HG03521 (cell line): Measurements from ENCODE around the gene PRELID1.

Experiments
- ATAC-seq: cut with Tn5 transposase; IDR thresholded peaks from one replicate; pipeline ENCODE4 v1.9.1; 2021; ENCODE audit warnings: mild to moderate bottlenecking, moderate library complexity; ENCODE audit not compliant: unreplicated experiment

The PRELID1 gene

DNA sequence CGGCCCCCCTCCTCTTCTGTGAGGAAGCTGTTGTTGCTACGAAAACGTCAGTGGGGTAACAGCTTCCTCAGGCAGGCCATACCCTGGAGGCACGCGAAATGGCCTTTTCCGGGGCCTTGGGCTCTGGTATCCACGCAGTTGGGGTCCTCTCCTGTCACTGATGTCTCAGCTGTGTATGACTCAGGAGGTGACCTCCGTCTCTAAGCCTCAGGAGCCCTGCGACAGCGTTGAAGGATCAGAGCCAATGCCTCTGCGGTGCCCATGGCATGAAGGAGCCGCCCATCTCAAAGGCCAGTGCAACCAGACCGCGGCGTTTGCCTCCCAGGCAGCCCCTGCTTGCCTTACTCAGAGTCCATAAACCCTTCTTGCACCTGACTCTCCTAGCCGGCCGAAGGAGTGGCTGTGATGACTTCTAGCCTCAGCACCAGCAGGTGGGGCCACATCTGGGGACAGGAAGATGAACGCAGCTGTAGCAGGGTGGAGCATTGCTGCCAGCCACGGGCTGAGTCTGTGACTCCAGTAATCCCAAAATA, 9.1 kb downstream of the PRELID1 start:
- ATAC-seq: peak; percentile 13

DNA sequence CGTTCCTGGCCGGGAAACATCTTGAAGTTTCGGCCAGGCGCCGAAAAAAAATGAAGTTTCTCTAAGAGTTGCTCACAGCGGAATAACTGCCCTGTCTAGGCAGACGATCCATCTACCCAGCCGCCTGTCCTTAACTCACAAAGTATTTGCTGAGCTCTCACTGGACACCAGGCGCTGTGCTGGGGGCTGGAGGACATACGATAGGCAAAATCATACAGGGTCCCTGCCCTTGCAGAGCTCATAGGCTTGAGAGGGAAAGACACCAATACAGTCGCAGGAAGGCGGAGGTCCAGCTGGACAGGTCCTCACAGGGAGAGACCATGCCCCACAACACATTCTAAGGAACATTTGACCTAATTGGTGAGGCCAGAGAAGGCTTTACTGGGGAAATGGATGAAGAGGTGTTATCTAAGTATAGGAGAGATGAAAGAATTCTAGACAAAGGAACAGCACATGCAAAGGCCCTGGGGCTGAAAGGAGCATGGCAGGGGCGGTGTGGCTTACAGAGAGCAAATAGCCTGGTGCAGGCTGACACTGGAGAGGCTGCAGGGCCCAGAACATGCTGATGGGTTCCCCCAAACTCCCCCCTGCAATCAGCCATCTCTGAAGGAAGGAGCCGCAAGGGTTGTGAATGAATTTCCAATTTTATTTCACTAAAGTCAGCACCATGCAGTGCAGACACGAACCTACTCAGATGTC, 10.1 kb downstream of the PRELID1 start:
- no peak for ATAC-seq

DNA sequence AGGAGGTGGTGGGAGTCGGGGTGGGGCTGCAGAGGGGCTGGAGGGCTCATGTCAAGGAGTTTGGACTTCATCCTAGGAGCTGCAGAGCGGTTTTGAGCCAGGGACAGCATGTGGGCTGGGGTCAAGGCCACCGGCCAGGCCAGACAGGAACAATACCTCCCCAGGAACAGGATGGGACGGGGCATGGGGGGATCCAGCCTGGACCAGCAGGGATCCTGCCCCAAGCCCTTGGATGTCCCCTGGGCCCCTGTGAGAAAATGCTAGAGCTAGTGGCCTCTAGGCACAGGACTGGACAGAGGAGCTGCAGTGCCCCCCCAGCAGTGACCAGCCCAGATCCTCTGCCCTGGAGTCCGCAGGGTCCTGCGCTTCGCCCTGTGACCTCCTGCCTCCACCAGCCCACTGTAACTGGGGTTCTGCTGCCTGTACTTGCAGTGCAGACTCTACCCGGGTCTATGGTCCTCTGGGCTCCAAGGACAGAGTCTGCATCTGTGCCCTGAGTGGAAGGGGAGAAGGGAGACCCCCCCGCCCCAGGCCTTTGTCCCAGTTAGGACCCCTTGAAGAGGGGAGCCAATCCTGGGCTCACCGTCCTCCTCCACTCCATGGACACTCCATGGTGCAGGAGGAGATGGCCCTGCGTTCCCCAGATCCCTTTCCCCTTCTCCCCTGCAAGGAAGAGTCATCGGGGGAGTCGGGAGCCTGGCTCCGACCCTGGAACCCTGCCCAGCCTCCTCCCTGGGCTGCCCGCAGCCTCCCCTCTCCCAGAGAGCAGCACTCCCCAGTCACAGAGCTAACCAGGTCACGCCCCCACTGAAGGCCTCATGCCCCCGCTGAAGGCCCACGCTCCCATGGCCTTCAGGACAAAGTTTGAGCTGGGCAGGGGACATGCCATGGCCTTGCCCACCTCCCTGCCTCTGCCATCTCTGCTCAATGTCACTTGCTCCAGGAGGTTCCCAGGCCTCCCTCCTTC, 11.1 kb downstream of the PRELID1 start:
- ATAC-seq: no peak

DNA sequence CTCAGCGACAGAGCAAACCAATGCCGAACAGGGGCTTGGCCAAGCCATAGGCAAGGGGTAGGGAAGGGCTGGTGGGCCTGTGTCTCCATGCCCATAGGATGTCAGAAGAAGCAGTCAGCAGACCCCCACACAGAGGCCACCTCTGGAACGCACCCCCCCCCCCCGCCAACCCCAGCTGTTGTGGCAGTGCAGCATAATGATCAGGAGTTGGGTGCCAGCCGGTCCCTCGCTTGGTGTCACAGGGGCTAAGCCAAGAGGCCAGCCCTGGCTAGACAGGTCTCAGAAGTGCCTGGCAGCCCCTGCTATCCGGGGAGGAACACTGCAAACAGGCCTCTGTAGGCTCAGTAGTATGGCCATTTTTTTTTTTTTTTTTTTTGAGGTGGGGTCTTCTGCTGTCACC, 11.8 kb downstream of the PRELID1 start:
- no peak for ATAC-seq

DNA sequence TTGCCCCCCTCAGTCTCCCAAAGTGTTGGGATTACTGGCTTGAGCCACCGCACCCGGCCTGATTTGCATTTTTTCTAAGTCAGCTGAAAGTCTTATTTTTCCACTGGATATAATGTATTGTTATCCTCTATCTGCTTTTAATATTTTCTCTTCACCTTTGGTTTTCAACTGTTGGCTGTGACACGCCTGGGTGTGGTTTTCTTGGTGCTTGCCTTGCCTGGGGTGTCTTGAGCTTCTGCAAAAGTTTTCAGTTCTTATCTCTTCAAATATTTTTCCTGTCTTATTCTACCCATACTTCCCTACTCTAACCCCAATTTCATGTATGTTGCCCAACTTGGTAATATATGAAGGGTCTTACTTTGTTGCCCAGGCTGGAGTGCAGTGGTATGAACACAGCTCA, 12.4 kb downstream of the PRELID1 start:
- no peak for ATAC-seq

DNA sequence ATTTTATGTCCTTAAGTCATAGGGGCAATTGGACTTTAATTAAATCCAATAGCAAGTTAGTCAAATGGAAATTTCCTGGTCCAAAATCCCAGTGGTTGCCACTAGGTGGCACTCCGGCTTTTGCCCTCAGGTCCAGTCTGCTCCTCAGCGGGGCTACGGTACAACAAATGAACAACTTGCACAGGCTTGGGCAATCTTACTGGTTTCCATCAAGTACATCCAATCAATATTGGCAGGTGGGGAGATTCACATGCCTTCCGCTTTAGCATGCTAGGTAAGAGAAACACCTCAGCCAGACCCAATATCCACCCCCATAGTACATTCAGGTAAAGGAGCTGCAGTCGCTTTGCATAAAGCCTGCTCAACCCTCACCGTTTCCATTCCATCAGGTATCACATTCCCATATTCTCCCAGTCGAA, 14.4 kb downstream of the PRELID1 start:
- ATAC-seq: no peak

DNA sequence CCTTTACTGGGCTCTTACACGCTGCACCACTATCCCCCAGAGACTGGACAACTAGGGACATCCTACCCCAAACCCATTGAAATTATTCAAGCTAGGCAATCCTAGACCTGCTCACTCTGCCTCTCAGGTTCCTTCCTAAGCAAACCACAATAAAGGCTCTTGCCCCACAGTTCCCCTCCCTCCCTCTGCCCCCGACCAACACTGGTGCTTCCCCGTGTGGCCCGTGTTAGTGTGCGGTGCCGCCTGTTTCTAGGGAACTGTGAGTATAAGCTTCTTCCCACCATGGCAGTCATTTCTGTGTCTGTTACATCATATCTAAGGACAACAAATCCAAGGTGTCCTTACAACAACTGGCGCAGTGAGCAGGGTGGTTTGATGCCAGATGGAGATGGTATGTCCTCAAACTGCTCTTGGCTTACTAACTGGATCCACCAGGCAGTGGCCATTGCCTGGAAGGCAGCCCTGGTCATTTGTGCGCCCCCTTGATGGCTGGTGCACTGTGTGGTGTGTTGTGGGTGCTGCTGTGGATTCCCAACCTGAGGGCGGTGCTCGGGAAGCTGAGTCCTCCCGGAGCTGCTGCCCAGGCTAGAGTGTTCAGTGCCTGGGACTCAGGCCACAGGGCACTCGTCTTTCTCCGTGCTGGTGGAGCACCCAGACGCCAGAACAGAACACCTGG, 16.5 kb downstream of the PRELID1 start:
- no peak for ATAC-seq

DNA sequence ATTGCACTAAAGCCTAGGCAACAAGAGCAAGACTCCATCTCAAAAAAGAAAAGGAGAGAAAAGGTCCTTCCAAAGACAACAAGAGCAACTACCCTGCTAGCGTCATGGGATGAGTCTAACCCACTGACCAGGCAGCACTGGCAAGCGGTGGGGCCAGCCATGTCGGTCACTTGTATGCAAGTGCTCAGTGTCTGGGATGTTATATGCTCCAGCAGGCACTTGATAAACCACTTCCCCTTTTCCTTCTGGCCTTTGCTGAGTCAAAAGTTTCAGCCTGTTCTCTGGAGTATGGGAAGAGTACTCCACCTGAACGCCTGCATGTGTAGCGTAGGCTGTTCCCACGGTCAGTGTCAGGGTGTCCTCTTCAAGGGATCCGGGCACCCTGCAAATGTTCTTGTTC, 17.3 kb downstream of the PRELID1 start:
- no peak for ATAC-seq

DNA sequence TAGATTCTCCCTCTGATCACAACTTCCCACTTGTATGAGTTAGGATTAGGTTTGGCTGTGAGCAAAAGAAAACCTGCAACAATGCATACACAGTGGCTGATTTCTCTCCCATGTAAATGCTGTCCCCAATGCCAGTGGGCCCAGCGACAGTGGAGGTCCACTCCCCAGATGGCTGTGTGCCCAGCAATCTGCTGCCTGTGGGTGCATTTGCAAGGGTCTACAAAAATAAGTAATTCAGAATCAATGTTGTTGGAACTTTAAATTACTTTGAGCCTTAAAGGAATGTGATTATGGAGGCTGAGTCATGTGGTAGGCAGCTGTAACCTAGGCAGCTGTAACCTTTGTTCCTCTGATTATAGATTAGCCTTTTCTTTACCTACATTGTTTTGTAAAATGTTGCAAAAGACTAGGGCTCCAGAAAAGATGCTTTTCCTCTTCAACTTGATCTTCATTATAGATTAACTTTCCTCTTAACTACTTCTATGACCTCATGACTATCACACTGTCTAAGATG, 22.3 kb downstream of the PRELID1 start:
- ATAC-seq: no peak

DNA sequence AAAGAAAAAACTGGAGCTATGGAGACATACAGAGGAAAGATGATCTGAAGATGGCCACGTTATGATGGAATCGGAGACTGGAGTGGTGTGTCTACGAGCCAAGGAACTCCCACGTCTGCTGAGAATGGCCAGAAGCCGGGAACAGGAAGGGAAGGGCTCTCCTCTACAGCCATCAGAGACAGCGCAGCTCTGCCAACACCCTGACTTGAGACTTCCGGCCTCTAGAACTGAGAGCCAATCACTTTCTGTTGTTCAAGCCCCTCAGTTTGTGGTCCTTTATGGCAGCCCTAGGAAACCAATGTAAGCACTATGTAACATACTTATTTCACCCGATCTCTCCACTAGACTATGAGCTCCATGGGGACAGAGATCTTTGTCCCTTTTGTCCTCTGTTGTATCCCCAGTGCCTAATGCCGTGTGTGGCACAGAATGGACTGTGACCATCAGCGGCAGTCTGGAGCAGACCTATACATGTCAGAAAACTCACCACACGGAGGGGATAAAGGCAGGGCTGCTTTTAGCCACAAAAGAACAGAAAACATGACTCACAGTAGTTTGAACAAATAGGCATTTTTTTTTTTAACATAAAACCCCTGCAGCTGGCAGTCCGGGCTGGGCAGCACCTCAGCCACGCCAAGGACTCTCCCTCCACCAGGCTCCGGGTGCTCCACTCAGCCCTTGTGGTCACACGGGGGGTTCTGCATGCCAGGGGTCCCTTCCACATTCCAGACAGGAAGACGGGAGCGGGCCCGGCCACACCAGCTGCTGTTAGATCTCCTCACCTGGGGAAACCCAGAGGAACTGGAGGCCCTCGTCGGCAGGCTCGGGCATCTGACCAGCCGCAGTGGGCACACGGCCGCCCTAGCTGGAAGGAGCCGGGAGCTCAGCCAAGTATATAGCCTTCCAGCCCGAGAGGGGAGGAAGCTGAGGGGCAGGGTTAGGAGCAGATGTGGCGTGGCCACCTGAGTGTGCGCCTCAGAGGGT, 24.2 kb downstream of the PRELID1 start:
- ATAC-seq: no peak

DNA sequence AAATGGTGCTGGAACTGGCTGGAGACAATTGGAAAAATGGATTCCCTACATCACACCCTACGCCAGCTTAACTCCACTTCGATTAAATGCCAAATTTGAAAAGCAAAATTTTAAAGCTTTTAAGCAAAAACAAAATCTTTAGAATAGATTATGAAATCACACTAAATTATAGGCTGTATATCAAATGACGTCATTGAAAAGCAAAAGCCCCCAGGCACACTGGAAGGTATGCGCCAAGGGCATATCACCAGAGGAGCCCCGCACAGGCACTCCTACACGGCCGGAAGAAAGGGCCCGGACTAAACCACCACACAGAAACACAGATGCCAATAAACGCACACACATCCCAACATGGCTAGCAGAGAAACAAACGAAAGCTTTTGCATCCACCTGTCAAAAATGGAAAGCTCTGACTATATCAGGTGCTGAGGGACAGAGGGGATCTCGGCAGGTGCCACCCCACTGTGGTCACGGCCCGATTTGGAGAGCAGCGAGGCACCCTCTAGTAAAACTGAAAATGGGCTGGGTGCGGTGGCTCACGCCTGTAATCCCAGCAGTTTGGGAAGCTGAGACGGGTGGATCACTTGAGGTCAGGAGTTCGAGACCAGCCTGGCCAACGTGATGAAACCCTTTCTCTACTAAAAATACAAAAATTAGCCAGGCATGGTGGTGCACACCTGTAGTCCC, 25.1 kb downstream of the PRELID1 start:
- ATAC-seq: no peak

DNA sequence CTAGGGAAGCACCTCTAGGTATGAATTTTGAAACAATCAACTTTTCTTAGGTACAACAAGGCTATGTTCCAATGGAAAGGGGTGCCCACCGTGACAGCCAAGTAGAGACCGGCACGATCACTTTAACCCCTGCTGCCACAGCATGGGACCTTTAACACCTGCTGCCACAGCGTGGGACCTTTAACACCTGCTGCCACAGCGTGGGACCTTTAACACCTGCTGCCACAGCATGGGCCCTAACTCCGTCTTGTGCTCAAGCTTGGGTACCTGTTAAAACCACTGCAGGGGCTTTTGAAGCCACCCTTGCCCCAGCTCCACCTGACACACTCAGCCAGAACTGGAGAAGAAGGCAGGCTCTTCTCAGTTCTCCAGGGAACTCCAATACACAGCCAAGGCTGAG, 26.3 kb downstream of the PRELID1 start:
- no peak for ATAC-seq

DNA sequence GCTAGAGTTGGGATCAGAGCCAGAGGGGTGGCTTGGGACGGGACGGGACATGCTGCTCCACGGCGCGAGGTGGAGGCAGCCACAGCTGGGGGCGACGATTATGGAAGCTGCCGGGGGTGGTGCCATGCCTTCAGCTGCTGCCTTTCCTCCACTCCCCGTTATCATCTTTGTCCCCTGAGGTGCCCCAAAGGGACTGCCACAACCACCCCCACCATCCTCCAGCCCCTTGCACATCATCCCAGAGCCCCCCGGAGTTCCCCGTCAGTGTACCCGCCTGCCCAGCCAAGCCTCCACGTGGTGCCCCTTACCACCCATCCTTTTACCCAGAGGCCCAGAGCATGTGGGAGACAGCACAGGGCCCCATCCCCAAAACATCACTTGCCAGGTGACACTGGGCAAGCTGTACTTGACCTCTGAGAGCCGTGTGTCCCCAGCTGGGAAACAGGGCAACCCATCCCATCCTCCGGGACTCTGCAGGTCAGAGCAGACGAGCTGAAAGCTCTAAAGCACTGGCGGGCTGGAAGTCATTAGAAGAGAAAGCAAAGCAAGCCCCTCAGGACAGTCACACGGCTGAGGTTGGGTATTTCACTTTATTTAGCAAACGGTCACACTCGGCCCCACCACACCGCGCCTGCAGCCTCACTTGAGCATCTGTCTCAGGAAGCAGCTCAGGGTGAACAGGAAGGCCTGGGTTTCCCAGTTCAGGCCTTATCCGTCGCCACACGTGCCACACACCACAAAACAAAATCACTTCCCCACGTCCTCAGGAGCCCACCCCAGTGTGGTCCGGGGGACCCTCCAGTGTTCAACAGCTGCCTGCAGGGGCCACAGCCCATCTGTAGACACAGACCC, 27.6 kb downstream of the PRELID1 start:
- ATAC-seq: no peak

DNA sequence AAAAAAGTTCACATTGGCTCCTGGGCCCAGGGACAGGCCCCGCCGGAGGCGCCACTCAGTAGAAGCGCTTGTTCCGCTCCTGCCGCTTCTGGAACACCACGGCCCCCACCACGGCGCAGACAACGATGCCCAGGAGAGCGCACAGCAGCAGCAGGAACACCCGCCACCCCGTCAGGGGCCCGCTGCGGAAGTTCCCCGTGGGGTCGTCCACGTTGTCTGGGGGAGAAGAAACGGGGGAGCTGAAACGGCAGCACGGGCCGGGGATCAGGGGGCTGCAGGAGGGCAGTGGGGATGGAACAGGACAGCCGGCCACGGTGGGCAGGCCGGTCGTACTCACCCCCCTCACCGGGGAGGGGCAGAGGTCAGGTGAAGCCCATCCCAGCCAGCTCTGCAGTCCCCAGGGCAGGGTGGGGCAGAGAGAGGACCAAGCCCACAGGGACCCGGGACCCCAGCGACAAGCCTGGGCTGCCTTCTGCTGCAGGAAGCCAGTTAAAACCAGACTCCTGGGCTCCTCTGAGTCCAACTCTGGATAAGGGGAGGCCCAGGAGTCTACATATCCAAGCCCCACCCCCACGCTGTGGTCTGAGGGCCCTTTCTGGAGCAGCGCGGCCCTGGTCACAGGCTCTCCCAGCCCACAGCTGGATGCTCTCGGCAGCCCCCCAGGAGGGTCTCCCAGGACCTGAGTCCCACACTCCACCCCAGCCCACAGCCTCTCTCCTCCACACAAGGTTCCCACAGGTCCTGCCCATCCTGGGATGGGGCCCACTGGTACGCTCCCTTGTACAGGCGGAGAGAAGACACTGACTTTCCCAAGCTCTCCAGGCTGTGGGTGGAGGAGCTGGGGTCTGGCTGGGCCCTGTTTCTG, 28.7 kb downstream of the PRELID1 start:
- ATAC-seq: no peak

DNA sequence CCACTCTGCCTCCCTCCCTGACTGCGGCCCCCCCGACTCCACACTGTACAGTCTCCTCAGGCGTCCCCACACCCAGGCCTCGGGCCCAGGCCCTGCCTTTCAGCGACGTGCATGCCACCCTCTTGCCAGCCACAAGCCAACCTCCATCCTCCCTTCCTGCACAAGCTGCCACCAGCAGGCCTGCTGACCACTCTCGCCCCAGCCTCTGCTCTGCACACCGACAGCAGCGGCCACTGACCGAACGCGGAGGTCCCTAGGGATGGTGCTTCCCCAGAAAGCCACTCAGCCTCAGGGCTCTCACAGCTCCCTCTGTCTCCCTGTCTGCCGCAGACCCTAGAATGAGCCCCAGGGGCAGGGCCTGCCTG, 29.3 kb downstream of the PRELID1 start:
- ATAC-seq: no peak

DNA sequence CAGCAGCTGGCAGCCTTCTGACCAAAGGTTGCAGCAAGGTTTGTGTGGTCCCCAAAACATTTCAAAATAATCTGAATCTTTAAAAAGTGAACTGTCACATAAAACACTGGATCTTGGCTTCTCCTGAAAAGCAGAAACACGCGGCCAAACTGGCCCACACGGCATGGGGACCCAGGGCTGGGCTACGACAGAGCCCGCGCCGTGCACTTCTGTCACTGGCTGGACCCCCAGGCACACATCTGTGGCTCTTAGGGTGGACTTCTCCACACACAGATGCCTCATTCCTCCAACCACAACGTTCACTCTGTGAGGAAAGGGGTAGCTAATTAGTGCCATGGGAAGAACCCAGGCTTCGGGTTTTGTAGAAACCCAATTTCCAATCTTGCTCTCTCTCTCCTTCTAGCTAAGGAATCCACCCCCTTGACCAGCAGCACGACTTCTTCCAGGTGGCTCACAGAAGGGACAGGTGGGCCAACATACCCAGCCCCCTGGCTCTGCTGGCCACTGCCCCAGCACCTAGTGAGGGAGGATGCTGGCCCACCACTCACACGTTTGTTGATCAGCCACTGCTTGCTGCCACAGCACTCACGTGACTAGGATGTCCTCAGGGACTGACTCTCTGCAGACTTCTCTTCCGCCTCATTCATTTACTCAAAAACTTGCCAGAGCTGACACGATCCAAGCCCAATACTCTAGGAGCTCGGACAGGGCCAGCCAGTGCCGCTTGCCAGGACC, 30.0 kb downstream of the PRELID1 start:
- no peak for ATAC-seq

DNA sequence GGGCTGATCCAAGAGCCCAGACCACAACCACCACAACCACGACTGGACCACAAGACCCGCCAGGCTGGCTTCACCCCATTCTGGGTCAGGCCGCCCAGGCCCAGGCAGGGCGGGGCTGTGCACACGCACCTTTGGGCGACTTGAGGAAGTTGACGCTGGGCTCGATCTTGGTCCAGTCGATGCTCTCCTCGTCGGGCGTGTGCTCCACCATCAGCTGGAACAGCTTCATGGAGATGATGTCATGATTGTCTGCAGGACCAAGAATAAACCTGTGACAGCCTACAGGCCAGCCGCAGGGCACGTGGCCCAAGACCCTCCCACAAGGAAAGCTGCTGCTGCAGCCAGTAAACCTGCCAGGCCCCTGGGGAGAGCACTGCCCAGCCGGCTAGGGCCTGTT, 30.6 kb downstream of the PRELID1 start:
- ATAC-seq: no peak
